GM10266 (cell line): ENCODE measurements around the gene GKAP1.

Experiments
- DNase-seq: peaks from one replicate; pipeline ENCODE4 v3.0.0; 2012; ENCODE audit errors: extremely low spot score
- CTCF ChIP-seq: IDR thresholded peaks from 2 replicates; pipeline ENCODE4 v1.5.1; 2012; ENCODE audit warnings: mild to moderate bottlenecking, low read depth; ENCODE audit not compliant: control insufficient read depth, insufficient read depth; ENCODE audit errors: missing control alignments

GKAP1 gene

GRCh38 chr9:83792746-83793145 lies 24.8 kb downstream of the GKAP1 start:
- DNase-seq = no peak
- TF ChIP-seq CTCF = no peak

GRCh38 chr9:83778164-83778563 lies 39.4 kb downstream of the GKAP1 start:
- DNase-seq = no peak
- no peak for TF ChIP-seq CTCF

- no peak for DNase-seq
- TF ChIP-seq CTCF = no peak
These were observed 41.6 kb downstream of the GKAP1 start for GRCh38 chr9:83775932-83776331.

GRCh38 chr9:83772860-83773259 lies 44.7 kb downstream of the GKAP1 start:
- no peak for TF ChIP-seq CTCF
- no peak for DNase-seq

GRCh38 chr9:83765376-83765775 lies 52.2 kb downstream of the GKAP1 start:
- TF ChIP-seq CTCF = no peak
- no peak for DNase-seq

- DNase-seq = no peak
- TF ChIP-seq CTCF = no peak
These were observed 63.1 kb downstream of the GKAP1 start for GRCh38 chr9:83754383-83754977.

- TF ChIP-seq CTCF = no peak
- no peak for DNase-seq
These were observed 67.9 kb downstream of the GKAP1 start for GRCh38 chr9:83749706-83750105.
